Transverse colon (tissue), 4 donors: Measurements from ENCODE around the gene VTI1A. TPM values are rescaled to one million over a fixed set of nuclear protein-coding genes. Genes with fewer than 3 reads are reported as not detected.
"Not testable (repeated sequence)": the region's sequence is repeated elsewhere in the genome, so short reads cannot be mapped to it uniquely, and the experiment has no call there.

Source experiments
- DNase-seq: peaks from one replicate; pipeline ENCODE4 v3.0.0-alpha.2; 2019
- H3K27ac ChIP-seq, 4 donors: fragments of 200-600 bp; sonication (generic); 2 replicates each; pipeline ENCODE4 v1.5.1; 2016 to 2018; ENCODE audit warnings: inconsistent platforms in 4 of 4
- H3K27me3 ChIP-seq: fragments of 200-600 bp; sonication (generic); 2 replicates; pipeline ENCODE4 v1.5.1; 2017; ENCODE audit warnings: inconsistent platforms
- H3K36me3 ChIP-seq, 4 donors: fragments of 200-600 bp; sonication (generic); 2 replicates each; pipeline ENCODE4 v1.5.1; 2017 to 2019; ENCODE audit warnings: inconsistent platforms in 4 of 4
- H3K4me1 ChIP-seq, 4 donors: fragments of 200-600 bp; sonication (generic); 2 replicates each; pipeline ENCODE4 v1.5.1; 2017 to 2020; ENCODE audit warnings: inconsistent platforms in 4 of 4
- H3K4me3 ChIP-seq, 4 donors: fragments of 200-600 bp; sonication (generic); 1 replicate in 1 of 4; 2 replicates in 3 of 4; pipeline versions ENCODE4 v1.5.1 to v1.6.1; 2017 to 2019; ENCODE audit warnings: inconsistent platforms in 4 of 4
- H3K9me3 ChIP-seq, 2 donors: fragments of 200-600 bp; sonication (generic); 2 replicates each; pipeline ENCODE4 v1.5.1; 2017 to 2019; ENCODE audit warnings: inconsistent platforms in 2 of 2
- CTCF ChIP-seq, 5 experiments: fragments of 200-600 bp in 3 of 5; fragments of 450-650 bp in 2 of 5; sonication (generic) in 3 of 5; IDR thresholded peaks; 1 replicate in 2 of 5; 2 replicates in 3 of 5; pipeline ENCODE4 v1.5.1; 2016 to 2017; ENCODE audit warnings: antibody characterized with exemption in 5 of 5, inconsistent platforms in 3 of 5, mild to moderate bottlenecking in 2 of 5, moderate library complexity in 1 of 5
- EP300 ChIP-seq: sonication (generic); formaldehyde crosslinking; IDR thresholded peaks from one replicate; pipeline ENCODE4 v1.6.1; 2017; ENCODE audit warnings: antibody characterized with exemption, low read depth
- POLR2A ChIP-seq: fragments of 450-650 bp; IDR thresholded peaks from one replicate; pipeline ENCODE4 v1.6.1; 2016; ENCODE audit warnings: antibody characterized with exemption, mild to moderate bottlenecking, moderate library complexity
- POLR2AphosphoS5 ChIP-seq, 3 donors: sonication (generic); formaldehyde crosslinking; IDR thresholded peaks; one replicate each; pipeline ENCODE4 v1.6.1; 2016; ENCODE audit warnings: antibody characterized with exemption in 3 of 3
- WGBS, 2 donors: methylation state at CpG; one replicate each; pipeline ENCODE4 v1.1.5; 2018; ENCODE audit warnings: low coverage in 1 of 2; 5-methylcytosine and 5-hydroxymethylcytosine counted together
- in situ Hi-C, 4 donors: fragments of 200-750 bp; cut with MboI; loops; one replicate each; pipeline versions ENCODE4 v1.15.0 to v1.15.1; 2017; ENCODE audit warnings: low sequenced_read_pairs in 3 of 4, low pct_ligation_motif_present in 1 of 4, low pct_unique_long_range_greater_than_20kb in 1 of 4
- intact Hi-C: fragments of 100-400 bp; cut with DNase I; formaldehyde crosslinking; loops from one replicate; pipeline ENCODE4 v1.15.1; 2023; ENCODE audit warnings: low total_unique reads
- total RNA-seq, 4 donors: library from RNA; depleted of rRNA; stranded (reverse); fragments of >200 nt; gene quantifications; one replicate each; pipeline ENCODE4 v1.1.0, GENCODE V29; 2016

VTI1A gene
- total RNA-seq, 4 donors from 2014 or later: 65.8 to 211 (median 149) TPM

- in situ Hi-C loops (loop anchor here in 1 of 4 donors (25.0 kb wide), 1 partner anchor 927 kb away; no protein-coding TSS in a partner anchor), intact Hi-C loops (no loop called here)
- DNase-seq: no peak
- 87 to 97% methylated on average over 2 of the region's 2 CpGs for WGBS, 2 donors
- TF ChIP-seq EP300 (no peak), POLR2A (no peak), CTCF (IDR thresholded peaks at IDR 0.05) (no peak), POLR2AphosphoS5 (IDR thresholded peaks at IDR 0.05) (no peak)
- H3K9me3 ChIP-seq: no peaks in the 10 kb centered on the region
- no peaks in the 10 kb centered on the region for H3K4me1 ChIP-seq
- no peak overlapping the region for H3K27ac ChIP-seq
- no peaks in the 10 kb centered on the region for H3K27me3 ChIP-seq
- no peak overlapping the region for H3K4me3 ChIP-seq
- H3K36me3 ChIP-seq: peaks cover 0 to 15% (median 7%) of the 10 kb centered on the region in 4 donors
These were observed 13.4 kb downstream of the VTI1A start for GRCh38 chr10:112460366-112460765.

GRCh38 chr10:112461029-112461887 lies 14.2 kb downstream of the VTI1A start:
- TF ChIP-seq CTCF (IDR thresholded peaks at IDR 0.05): no peak
- no peak for TF ChIP-seq EP300
- no peak for TF ChIP-seq POLR2A
- no peak for TF ChIP-seq POLR2AphosphoS5 (IDR thresholded peaks at IDR 0.05)
- Histone ChIP-seq H3K9me3 (no peaks in the 10 kb centered on the region), H3K4me1 (no peaks in the 10 kb centered on the region), H3K36me3 (peaks cover 0 to 21% (median 10%) of the 10 kb centered on the region in 4 donors), H3K27ac (no peak overlapping the region), H3K4me3 (no peak overlapping the region), H3K27me3 (no peaks in the 10 kb centered on the region)
- no peak for DNase-seq
- intact Hi-C loops: no loop called here
- WGBS, 2 donors: 92 to 99% methylated on average over 3 to 4 of the region's 4 CpGs
- in situ Hi-C loops: loop anchor here in 1 of 4 donors (25.0 kb wide), 1 partner anchor 926 kb away; no protein-coding TSS in a partner anchor

GRCh38 chr10:112464074-112464473 lies 17.1 kb downstream of the VTI1A start:
- H3K36me3 ChIP-seq: peaks cover 0 to 25% (median 12%) of the 10 kb centered on the region in 4 donors
- H3K27me3 ChIP-seq, H3K27ac ChIP-seq, H3K4me3 ChIP-seq, H3K4me1 ChIP-seq, intact Hi-C loops, H3K9me3 ChIP-seq, DNase-seq: not testable (repeated sequence)
- WGBS, 2 donors: 95% methylated on average over 5 of the region's 5 CpGs; no CpG with 5 or more reads in 1 of the 2 donors
- in situ Hi-C loops: loop anchor here in 1 of 4 donors (25.0 kb wide), 1 partner anchor 923 kb away; no protein-coding TSS in a partner anchor

GRCh38 chr10:112465299-112465883 lies 18.4 kb downstream of the VTI1A start:
- WGBS, 2 donors: 84 to 87% methylated on average over 3 of the region's 3 CpGs
- intact Hi-C loops (no loop called here), in situ Hi-C loops (loop anchor here in 1 of 4 donors (25.0 kb wide), 1 partner anchor 922 kb away; no protein-coding TSS in a partner anchor)

More at GRCh38 chr10:112465299-112465883, 18.4 kb downstream of the VTI1A start:
- TF ChIP-seq CTCF (IDR thresholded peaks at IDR 0.05): no peak
- Histone ChIP-seq H3K27me3 (no peaks in the 10 kb centered on the region), H3K4me1 (no peaks in the 10 kb centered on the region), H3K4me3 (no peak overlapping the region), H3K27ac (no peak overlapping the region), H3K36me3 (peaks cover 0 to 25% (median 12%) of the 10 kb centered on the region in 4 donors), H3K9me3 (no peaks in the 10 kb centered on the region)
- DNase-seq: no peak
